Hematopoietic multipotent progenitor cell (in vitro differentiated cells): ENCODE data around the gene SLC66A3. TPM values are rescaled to one million over a fixed set of nuclear protein-coding genes. Genes with fewer than 3 reads are reported as not detected.
A peak's percentile ranks its signal among the peaks of the same experiment; 100 is the strongest.
"Not testable (repeated sequence)": the region's sequence is repeated elsewhere in the genome, so short reads cannot be mapped to it uniquely, and the experiment has no call there.

ENCODE experiments used
- DNase-seq, 3 donors: peaks; one replicate each; pipeline ENCODE4 v3.0.0-alpha.2; 2011 to 2015; ENCODE audit warnings: low read depth in 2 of 3, low spot score in 2 of 3
- total RNA-seq: library from RNA; depleted of rRNA; stranded (reverse); fragments of >200 nt; gene quantifications from one replicate; pipeline ENCODE4 v1.2.3, GENCODE V29; 2012

SLC66A3 gene
- total RNA-seq, 1 donor, result 42.5 TPM

DNA sequence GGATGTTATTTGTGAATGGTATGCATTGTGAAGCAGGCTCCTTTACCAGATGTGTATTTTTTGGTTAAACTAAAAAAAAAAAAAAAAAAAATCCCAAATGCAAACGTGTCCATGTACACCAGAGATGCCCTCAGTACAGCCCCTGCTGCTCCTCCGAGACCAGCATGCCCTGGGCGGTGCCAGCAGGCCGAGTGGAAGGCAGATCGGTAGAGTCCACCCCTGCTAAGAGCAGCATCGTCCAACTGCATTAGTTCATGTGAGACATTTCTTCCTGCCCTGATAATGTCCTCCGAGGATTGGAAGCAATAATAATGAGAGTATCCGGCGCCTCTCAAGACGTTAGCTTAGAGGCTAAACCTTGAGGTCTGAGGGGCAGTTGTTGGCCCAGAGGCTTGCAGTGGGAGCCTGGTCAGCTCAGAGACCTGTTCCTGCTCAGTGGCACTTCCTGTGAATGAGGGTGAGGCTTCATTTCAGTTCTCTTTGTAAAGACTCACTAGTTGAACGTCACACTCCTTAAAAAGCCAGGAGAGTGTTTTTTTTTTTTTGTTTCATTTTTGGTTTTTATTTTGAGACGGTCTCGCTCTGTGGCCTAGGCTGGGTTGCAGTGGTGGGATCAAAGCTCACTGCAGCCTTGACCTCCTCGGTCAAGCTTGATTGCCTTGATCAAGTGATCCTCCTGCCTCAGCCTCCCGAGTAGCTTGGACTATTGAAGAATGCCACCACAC lies 5.6 kb downstream of the SLC66A3 start:
- no peak for DNase-seq

DNA sequence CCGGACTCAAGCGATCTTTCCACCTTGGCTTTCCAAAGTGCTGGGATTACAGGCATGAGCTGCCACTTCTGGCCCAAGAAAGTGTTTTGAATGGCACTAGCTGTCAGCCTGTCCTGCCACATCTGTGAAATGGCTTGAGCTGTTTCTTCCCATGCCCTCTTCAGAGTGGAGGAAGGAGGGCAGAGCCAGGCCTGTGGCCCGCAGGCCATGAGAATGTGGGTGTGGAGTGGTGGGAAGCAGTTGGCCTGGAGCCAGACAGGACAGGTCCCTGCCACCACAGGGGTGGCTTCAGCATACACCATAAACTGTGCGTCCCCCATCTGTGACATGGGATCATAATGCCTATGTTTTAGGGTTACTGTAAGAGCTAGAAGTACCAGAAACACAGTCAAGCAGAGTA lies 6.5 kb downstream of the SLC66A3 start:
- DNase-seq, result no peak

DNA sequence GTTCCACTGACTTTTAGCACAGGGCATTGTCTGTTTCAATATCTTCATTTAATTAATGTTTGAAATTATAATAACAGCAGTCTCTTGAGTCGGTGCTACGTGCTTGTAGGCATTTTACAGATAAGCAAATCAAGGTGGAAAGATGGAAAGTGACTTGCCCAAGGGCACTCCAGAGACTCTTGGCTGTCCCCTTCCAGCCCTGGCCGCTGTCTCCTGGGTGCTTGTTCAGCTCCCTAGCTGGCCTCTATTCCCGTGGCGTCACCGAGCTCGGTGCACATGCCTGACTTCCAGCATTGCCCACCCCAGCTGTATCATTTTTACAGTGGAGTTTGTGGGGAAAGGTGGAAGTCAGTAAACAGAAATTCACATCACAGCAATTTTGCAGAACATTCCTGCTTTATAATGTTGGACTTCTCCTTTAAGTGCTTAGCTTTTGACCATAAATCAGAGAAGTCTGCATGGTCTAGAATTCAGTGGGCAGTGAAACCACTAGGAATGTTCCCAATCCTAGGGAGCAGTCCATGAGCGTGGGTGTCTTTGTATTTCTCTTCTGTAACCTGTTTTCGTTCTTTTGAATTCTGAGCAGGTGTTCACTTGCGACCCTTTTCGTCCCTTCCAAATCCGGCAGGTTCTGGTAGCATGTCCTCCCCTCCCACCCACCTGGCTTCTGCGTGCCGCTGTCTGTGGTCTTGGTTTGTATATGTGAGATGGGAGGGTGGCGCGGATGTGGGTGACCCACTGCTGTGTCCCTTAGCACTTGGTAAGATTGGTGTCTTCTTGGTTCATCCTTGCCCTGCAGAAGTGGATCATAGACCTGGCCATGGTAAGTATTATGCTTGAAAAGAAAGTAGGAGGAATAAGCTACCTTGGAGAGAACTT lies 8.4 kb downstream of the SLC66A3 start:
- DNase-seq, result no peak

DNA sequence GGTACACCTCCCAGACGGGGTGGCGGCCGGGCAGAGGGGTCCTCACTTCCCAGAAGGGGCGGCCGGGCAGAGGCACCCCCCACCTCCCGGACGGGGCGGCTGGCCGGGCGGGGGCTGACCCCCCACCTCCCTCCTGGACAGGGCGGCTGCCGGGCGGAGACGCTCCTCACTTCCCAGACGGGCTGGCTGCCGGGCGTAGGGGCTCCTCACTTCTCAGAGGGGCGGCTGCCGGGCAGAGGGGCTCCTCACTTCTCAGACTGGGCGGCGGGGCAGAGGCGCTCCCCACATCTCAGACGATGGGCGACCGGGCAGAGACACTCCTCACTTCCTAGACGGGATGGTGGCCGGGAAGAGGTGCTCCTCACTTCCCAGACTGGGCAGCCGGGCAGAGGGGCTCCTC lies 9.8 kb downstream of the SLC66A3 start:
- DNase-seq, result not testable (repeated sequence)

GRCh38 chr2:11166476-11166875 lies 11.2 kb downstream of the SLC66A3 start:
- no peak for DNase-seq

- DNase-seq, result no peak
Measured at GRCh38 chr2:11168488-11168887, 13.2 kb downstream of the SLC66A3 start.

- DNase-seq, result no peak
Measured at GRCh38 chr2:11169333-11169732, 14.1 kb downstream of the SLC66A3 start.

- DNase-seq, result no peak
Measured at GRCh38 chr2:11174222-11174621, 19.0 kb downstream of the SLC66A3 start.

DNA sequence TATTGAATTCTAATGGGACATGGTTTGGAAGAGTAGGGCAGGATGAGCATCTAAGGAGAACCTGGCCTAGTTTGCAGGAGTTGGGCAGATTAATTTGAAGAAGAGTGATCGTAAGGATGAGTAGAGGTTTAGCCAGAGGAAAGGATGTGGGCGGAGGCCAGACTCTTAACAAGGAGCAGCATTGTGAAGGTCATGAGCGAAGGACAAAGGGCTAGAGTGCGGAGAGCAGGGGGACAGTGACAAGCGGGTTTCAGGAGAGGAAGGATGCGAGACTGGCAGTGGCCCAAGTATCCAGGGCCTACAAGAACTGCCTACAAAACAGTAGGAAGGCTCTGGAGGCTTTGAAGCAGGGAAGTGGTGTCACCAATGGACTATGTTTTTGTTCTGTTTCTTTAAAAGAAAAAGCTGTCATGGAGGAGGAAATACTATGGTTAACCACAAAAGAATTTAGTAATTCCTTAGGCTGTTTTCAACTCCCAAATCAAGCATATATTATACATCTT lies 20.1 kb downstream of the SLC66A3 start:
- DNase-seq, result no peak

- peak in 1 of 3 donors; percentile 21 for DNase-seq
Measured at GRCh38 chr2:11177871-11178690, 22.8 kb downstream of the SLC66A3 start.

GRCh38 chr2:11179196-11179595 lies 23.9 kb downstream of the SLC66A3 start:
- no peak for DNase-seq

DNA sequence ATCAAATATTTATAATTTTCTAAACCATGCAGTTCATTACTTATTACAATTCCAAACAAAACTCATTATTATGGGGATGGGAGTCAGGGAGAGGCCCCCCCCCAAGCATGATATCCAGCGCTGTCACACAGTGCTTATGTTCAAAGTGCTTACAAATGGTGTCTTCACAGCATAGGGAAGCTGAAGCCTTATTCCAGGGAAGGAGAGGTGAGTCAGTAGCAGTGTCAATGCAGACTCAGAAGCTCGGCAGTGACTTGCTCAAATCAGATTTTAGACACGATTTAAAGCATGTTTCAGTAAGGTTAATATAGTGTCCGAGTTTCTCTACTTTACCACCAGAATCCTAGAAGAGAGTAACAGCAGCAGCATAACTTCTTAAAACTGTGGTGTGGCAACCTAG lies 24.6 kb downstream of the SLC66A3 start:
- DNase-seq, result no peak

DNA sequence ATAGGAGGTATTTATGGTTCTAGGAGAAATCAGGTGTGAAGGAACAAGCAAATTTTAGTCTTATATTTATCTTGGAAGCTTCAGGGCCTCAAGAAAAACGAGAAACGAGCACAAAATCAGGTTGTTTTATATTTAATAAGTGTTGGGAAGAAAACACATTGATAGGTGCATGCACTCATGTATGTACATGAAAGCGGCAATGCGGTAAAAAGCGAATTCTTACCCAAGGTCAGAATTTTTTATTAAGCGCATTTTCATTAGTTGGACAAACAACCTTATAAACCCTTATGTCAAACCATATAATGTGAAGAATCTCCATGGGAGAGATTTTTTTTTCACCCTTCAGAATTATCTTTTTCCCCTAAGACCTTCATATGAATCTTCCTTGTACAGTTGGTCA lies 25.4 kb downstream of the SLC66A3 start:
- no peak for DNase-seq

DNA sequence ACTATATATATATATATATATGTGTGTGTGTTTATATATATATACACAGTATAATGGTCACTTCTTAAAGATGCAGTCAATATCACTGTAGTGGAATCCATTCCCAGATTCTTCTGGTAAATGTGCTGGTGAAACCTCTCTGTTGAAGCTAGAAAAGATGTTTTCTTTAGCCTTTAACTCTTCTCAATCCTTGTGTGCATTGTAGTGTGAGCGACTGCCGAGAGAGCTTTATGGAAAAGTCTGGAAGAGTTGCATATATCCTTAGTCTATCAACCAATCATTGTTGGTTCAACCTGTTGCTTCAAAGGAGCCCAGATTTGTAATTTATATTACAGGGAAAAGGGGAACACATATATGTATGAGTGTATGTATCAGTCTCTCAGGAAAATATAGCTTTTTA lies 27.7 kb downstream of the SLC66A3 start:
- DNase-seq, result no peak

DNA sequence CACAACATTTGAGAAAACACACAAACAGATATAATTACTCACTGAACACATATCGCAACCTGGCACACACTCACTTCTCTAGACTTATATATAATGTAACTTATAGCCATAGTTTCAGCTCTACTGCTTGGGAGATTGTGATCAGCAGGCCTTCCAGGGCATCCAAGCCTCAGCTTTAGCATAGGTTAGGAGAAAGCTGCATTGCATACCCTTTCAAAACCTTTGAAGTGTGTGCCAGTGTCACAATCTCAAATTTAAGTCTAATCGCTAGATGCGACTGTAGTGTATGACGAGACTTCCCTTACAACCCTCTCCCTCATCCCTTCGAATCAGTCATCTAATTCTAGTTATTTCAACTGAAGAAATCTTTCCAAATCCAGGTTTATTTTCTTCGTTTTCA lies 30.9 kb downstream of the SLC66A3 start:
- no peak for DNase-seq

DNA sequence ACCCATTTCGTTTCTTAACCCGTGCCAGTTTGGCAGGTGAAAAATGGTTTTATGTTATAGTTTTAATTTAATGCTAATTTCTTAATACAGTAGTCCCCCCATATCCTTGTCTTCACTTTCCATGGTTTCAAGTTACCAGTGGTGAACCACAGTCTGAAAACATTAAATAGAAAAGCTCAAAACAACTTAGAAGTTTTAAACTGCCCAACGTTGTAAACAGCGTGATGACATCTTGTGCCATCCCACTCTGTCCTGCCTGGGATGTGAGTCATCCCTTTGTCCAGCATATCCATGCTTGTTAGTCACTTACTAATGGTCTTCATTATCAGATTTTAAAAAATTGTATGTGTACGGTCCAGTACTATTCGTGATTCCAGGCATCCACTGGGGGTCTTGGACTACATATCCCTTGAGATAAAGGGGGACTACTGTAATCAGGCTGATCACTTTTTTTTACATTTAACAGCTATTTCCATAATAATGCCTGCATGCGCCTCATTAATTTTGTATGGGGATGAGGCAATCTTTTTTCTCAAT lies 31.9 kb downstream of the SLC66A3 start:
- DNase-seq, result no peak

DNA sequence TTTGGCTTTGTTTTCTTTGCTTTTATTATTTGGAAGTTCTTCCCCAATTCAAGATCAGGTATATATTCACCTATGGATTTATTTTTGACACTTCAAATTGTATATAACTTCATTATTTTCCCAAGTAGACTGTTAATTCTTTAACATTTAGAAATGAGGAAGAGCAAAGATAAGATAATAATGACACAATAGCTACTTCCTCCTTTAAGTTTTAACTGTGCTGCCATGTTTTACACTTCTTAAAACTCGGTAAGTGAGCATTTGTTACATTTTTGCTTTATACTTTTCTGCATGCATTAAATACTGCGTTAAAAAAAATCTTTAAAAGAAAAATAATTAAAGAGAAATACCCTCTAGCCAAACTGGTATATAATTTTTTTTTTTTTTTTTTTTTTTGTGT lies 32.5 kb downstream of the SLC66A3 start:
- peak in 1 of 3 donors; percentile 37 for DNase-seq

DNA sequence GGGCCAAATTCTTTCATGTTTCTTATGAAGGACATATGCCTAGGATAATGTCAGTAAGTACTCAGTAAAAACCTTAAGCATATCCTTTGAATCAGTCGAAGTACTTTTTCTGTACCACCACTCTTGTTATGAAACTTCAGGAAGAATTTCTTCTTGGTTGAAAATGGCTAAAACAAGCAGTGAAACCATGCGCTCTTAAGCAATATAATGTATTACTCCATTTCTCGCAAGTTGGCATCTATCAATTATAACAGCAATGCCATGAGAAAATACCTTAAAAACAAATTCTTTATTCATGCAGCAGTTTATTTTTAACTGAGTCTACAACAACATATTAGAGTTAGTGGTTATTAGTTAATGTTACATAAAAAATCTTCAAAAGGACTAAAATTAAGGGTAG lies 41.0 kb downstream of the SLC66A3 start:
- no peak for DNase-seq

DNA sequence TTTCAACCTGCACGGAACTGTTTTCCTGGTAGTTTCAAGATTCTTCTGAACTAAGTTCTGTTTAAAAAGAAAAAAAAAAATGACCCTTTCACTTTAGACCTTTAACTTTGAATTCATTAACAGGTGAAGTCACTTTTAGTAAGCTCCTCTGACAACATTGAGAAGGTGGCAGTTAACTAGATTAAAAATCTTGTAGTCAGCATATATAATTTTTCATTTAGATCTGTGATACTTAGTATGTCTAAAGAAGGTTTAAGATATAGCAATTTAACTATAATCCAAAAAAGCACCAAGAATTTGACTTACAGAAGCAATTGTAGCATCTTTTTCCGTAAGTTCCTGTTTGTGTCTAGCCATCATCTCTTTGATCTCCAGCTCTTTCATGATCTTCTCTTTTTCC lies 45.4 kb downstream of the SLC66A3 start:
- DNase-seq, result no peak

GRCh38 chr2:11201969-11202368 lies 46.7 kb downstream of the SLC66A3 start:
- DNase-seq, result no peak

- peak in 2 of 3 donors; percentile 48 to 50 for DNase-seq
Measured at GRCh38 chr2:11203480-11203879, 48.2 kb downstream of the SLC66A3 start.
